Spleen (tissue), 11 donors: ENCODE data around the gene IFNGR2. TPM values are rescaled to one million over a fixed set of nuclear protein-coding genes. Genes with fewer than 3 reads are reported as not detected.

Source experiments
- DNase-seq: peaks from one replicate; pipeline ENCODE4 v3.0.0-alpha.2; 2020
- H3K27ac ChIP-seq, 8 donors: fragments of 200-600 bp; sonication (generic) in 7 of 8; 1 replicate in 4 of 8; 2 replicates in 4 of 8; pipeline versions ENCODE4 v1.5.0 to v1.8.0; 2016 to 2021; ENCODE audit warnings: inconsistent platforms in 4 of 8, mild to moderate bottlenecking in 4 of 8, moderate library complexity in 1 of 8
- H3K27me3 ChIP-seq, 7 donors: fragments of 200-600 bp; sonication (generic) in 6 of 7; replicated peaks in 1 of 7; 1 replicate in 4 of 7; 2 replicates in 3 of 7; pipeline versions ENCODE4 v1.5.0 to v1.8.0; 2016 to 2021; ENCODE audit warnings: inconsistent platforms in 3 of 7, mild to moderate bottlenecking in 1 of 7
- H3K36me3 ChIP-seq, 6 donors: fragments of 200-600 bp; sonication (generic) in 5 of 6; 1 replicate in 4 of 6; 2 replicates in 2 of 6; pipeline versions ENCODE4 v1.5.0 to v1.8.0; 2016 to 2021; ENCODE audit warnings: inconsistent platforms in 2 of 6
- H3K4me1 ChIP-seq, 6 donors: fragments of 200-600 bp; sonication (generic) in 5 of 6; 1 replicate in 3 of 6; 2 replicates in 3 of 6; pipeline versions ENCODE4 v1.5.0 to v1.8.0; 2016 to 2021; ENCODE audit warnings: inconsistent platforms in 3 of 6
- H3K4me3 ChIP-seq, 8 donors: fragments of 200-600 bp; sonication (generic) in 7 of 8; 1 replicate in 4 of 8; 2 replicates in 4 of 8; pipeline versions ENCODE4 v1.5.0 to v1.8.0; 2016 to 2021; ENCODE audit warnings: inconsistent platforms in 4 of 8, mild to moderate bottlenecking in 4 of 8, moderate library complexity in 2 of 8
- H3K9me3 ChIP-seq, 8 donors: fragments of 200-600 bp; sonication (generic) in 7 of 8; 1 replicate in 4 of 8; 2 replicates in 4 of 8; pipeline versions ENCODE4 v1.5.0 to v1.8.0; 2016 to 2021; ENCODE audit warnings: inconsistent platforms in 4 of 8
- POLR2A ChIP-seq, 3 donors: fragments of 450-650 bp; IDR thresholded peaks; one replicate each; pipeline ENCODE4 v1.5.1; 2017; ENCODE audit warnings: antibody characterized with exemption in 3 of 3, mild to moderate bottlenecking in 1 of 3
- POLR2AphosphoS5 ChIP-seq, 3 donors: sonication (generic); formaldehyde crosslinking; IDR thresholded peaks; one replicate each; pipeline ENCODE4 v1.5.1; 2017; ENCODE audit warnings: antibody characterized with exemption in 3 of 3
- WGBS, 5 donors: extraction: QIAGEN DNeasy Blood & Tissue Kit in 3 of 5; methylation state at CpG; one replicate each; pipeline versions ENCODE4 v1.1.5 to v1.1.7; 2013 to 2018; 5-methylcytosine and 5-hydroxymethylcytosine counted together
- intact Hi-C: fragments of 100-400 bp; cut with DNase I; formaldehyde crosslinking; loops from one replicate; pipeline ENCODE4 v1.15.0; 2023; ENCODE audit warnings: low total_unique reads
- polyA plus RNA-seq, 3 donors: library from polyadenylated mRNA; stranded (reverse); fragments of 200-250 nt; gene quantifications; one replicate each; pipeline ENCODE4 v1.2.1, GENCODE V29; 2013
- total RNA-seq, 7 donors: library from RNA; depleted of rRNA in 3 of 7; stranded (reverse); fragments of >200 nt in 3 of 7; fragmentation: NEBNext Ultra II Directional in 4 of 7; extraction: Animal tissue kit (Norgen Biotek cat#: 25700) in 4 of 7; gene quantifications; one replicate each; pipeline versions ENCODE4 v1.1.0 to v1.2.1, GENCODE V29; 2016 to 2021
- TF ChIP-seq, protein P1 (sequence below), 11 experiments: fragments of 200-600 bp in 7 of 11; fragments of 450-650 bp in 4 of 11; sonication (generic) in 4 of 11; IDR thresholded peaks in 8 of 11; conservative IDR thresholded peaks in 3 of 11; 1 replicate in 7 of 11; 2 replicates in 4 of 11; pipeline versions ENCODE4 v1.4.0 to v1.8.0; 2016 to 2021; ENCODE audit warnings: antibody characterized with exemption in 11 of 11, inconsistent platforms in 4 of 11, mild to moderate bottlenecking in 1 of 11
- donor health status: healthy with polysubstance abuse.
- donor health status: DM: no; HTN: no; CAD: no; lungs with moderate emphysema.
- donor health status: DM: no; HTN: no; CAD: no.
- donor health status: Bipolar disorder and iron deficiency.
- donor health status: healthy.
- donor health status: DM: no; HTN: no; CAD: no.
- donor health status: DM: yes; HTN: yes; CAD: no.

The IFNGR2 gene
- total and polyA plus RNA-seq, 10 donors, result 73.6 to 133 (median 99.0) TPM

DNA sequence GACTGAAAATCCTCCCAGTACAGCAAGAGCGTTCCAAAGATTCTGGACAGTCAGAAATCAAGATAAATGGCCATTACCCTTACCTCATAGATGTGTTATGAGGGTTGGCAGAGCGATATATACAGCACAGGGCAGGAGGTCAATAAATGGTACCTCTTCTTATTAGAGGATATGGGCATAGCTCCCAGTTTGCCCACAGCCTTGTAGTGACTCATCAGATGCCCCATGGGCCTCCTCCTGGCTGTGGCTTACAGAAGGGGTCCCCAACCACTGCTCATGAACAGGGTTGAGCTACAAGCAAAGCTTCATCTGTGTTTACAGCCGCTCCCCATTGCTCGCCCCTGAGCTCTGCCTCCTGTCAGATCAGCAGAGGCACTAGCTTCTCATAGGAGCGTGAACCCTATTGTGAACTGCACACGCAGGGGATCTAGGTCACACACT is 7.3 kb upstream of the IFNGR2 start:
- 78 to 85% (median 83%) methylated on average over 5 to 6 of the region's 6 CpGs for WGBS, 5 donors
- H3K4me1 ChIP-seq, result peaks cover 0 to 92% (median 48%) of the 10 kb centered on the region in 6 donors
- H3K9me3 ChIP-seq, result no peaks in the 10 kb centered on the region
- no peak overlapping the region for H3K4me3 ChIP-seq
- TF ChIP-seq POLR2AphosphoS5 (IDR thresholded peaks at IDR 0.05) (no peak), POLR2A (IDR thresholded peaks at IDR 0.05) (no peak)
- TF ChIP-seq, protein P1, sequence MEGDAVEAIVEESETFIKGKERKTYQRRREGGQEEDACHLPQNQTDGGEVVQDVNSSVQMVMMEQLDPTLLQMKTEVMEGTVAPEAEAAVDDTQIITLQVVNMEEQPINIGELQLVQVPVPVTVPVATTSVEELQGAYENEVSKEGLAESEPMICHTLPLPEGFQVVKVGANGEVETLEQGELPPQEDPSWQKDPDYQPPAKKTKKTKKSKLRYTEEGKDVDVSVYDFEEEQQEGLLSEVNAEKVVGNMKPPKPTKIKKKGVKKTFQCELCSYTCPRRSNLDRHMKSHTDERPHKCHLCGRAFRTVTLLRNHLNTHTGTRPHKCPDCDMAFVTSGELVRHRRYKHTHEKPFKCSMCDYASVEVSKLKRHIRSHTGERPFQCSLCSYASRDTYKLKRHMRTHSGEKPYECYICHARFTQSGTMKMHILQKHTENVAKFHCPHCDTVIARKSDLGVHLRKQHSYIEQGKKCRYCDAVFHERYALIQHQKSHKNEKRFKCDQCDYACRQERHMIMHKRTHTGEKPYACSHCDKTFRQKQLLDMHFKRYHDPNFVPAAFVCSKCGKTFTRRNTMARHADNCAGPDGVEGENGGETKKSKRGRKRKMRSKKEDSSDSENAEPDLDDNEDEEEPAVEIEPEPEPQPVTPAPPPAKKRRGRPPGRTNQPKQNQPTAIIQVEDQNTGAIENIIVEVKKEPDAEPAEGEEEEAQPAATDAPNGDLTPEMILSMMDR (IDR thresholded peaks at IDR 0.05 in 8 of 11, conservative IDR thresholded peaks at IDR 0.05 in 3 of 11), result no peak
- no peaks in the 10 kb centered on the region for H3K36me3 ChIP-seq
- H3K27ac ChIP-seq, result peak overlapping the region in 4 of 8 donors; percentile 43 to 100 (median 82)
- intact Hi-C loops, result no loop called here
- peaks cover 0 to 7% (median 0%) of the 10 kb centered on the region in 7 donors for H3K27me3 ChIP-seq
- DNase-seq, result no peak

GRCh38 chr21:33396436-33396835 is 6.8 kb upstream of the IFNGR2 start:
- Histone ChIP-seq H3K4me1 (peaks cover 0 to 92% (median 52%) of the 10 kb centered on the region in 6 donors), H3K4me3 (no peak overlapping the region), H3K27ac (peak overlapping the region in 6 of 8 donors; percentile 44 to 100 (median 64)), H3K9me3 (no peaks in the 10 kb centered on the region), H3K27me3 (peaks cover 0 to 7% (median 0%) of the 10 kb centered on the region in 7 donors), H3K36me3 (no peaks in the 10 kb centered on the region)
- DNase-seq, result no peak
- intact Hi-C loops, result no loop called here
- no peak for TF ChIP-seq POLR2AphosphoS5 (IDR thresholded peaks at IDR 0.05)
- TF ChIP-seq, protein P1 (IDR thresholded peaks at IDR 0.05 in 8 of 11, conservative IDR thresholded peaks at IDR 0.05 in 3 of 11), result no peak
- TF ChIP-seq POLR2A (IDR thresholded peaks at IDR 0.05), result no peak
- WGBS, 5 donors, result 88 to 91% (median 90%) methylated on average over 6 of the region's 6 CpGs

GRCh38 chr21:33396951-33397350 is 6.3 kb upstream of the IFNGR2 start:
- Histone ChIP-seq H3K27ac (peak overlapping the region in 6 of 8 donors; percentile 44 to 100 (median 64)), H3K4me1 (peaks cover 0 to 92% (median 55%) of the 10 kb centered on the region in 6 donors), H3K9me3 (no peaks in the 10 kb centered on the region), H3K27me3 (peaks cover 0 to 4% (median 0%) of the 10 kb centered on the region in 7 donors), H3K4me3 (no peak overlapping the region), H3K36me3 (no peaks in the 10 kb centered on the region)
- peak; percentile 11 for DNase-seq
- intact Hi-C loops, result no loop called here
- 50 to 75% (median 68%) methylated on average over 5 of the region's 5 CpGs for WGBS, 5 donors
- TF ChIP-seq POLR2A (IDR thresholded peaks at IDR 0.05), result no peak
- TF ChIP-seq, protein P1 (IDR thresholded peaks at IDR 0.05 in 8 of 11, conservative IDR thresholded peaks at IDR 0.05 in 3 of 11), result no peak

GRCh38 chr21:33397717-33398116 is 5.5 kb upstream of the IFNGR2 start:
- TF ChIP-seq POLR2AphosphoS5 (IDR thresholded peaks at IDR 0.05), result no peak
- TF ChIP-seq POLR2A (IDR thresholded peaks at IDR 0.05), result no peak
- TF ChIP-seq, protein P1 (IDR thresholded peaks at IDR 0.05 in 8 of 11, conservative IDR thresholded peaks at IDR 0.05 in 3 of 11), result no peak
- intact Hi-C loops, result no loop called here
- Histone ChIP-seq H3K9me3 (no peaks in the 10 kb centered on the region), H3K27ac (peak overlapping the region in 4 of 8 donors; percentile 59 to 100 (median 76)), H3K27me3 (peaks cover 0 to 7% (median 0%) of the 10 kb centered on the region in 7 donors), H3K4me3 (no peak overlapping the region), H3K36me3 (no peaks in the 10 kb centered on the region), H3K4me1 (peaks cover 6 to 92% (median 59%) of the 10 kb centered on the region in 6 donors)
- DNase-seq, result no peak
- WGBS, 5 donors, result 89 to 98% (median 93%) methylated on average over 3 of the region's 3 CpGs
